Activated CD4-positive, alpha-beta memory T cell treated with anti-CD3 and anti-CD28 coated beads, Interleukin-2, amount 10 ng/mL, durations not matched to agents 7 days and 5 days (primary cell): ENCODE measurements around the gene ASB7. TPM values are rescaled to one million over a fixed set of nuclear protein-coding genes. Genes with fewer than 3 reads are reported as not detected.

Source experiments
- CTCF ChIA-PET: fragments of 350-600 bp; sonication (Branson Sonifier 250); formaldehyde crosslinking; loops from one replicate; lab custom pipeline; 2021; ENCODE audit warnings: antibody characterized with exemption, inconsistent platforms; lab: Charles Lee
- POLR2A ChIA-PET: fragments of 350-600 bp; sonication (Branson Sonifier 250); formaldehyde crosslinking; loops from one replicate; lab custom pipeline; 2021; ENCODE audit warnings: antibody characterized with exemption; lab: Charles Lee
- DNase-seq: peaks from one replicate; pipeline ENCODE4 v3.0.0-alpha.2; 2020
- H3K27ac Mint-ChIP-seq: one replicate; pipeline ENCODE4 v1.8.0; 2021; ENCODE audit warnings: mild to moderate bottlenecking, mixed read lengths
- H3K27me3 Mint-ChIP-seq: one replicate; pipeline ENCODE4 v1.8.0; 2021; ENCODE audit warnings: mixed read lengths
- H3K36me3 Mint-ChIP-seq: one replicate; pipeline ENCODE4 v1.8.0; 2021; ENCODE audit warnings: low read depth, mixed read lengths
- H3K4me1 Mint-ChIP-seq: one replicate; pipeline ENCODE4 v1.8.0; 2021; ENCODE audit warnings: mixed read lengths
- H3K4me3 Mint-ChIP-seq: one replicate; pipeline ENCODE4 v1.8.0; 2021; ENCODE audit warnings: mild to moderate bottlenecking, mixed read lengths
- H3K9me3 Mint-ChIP-seq: one replicate; pipeline ENCODE4 v1.8.0; 2021; ENCODE audit warnings: mixed read lengths
- total RNA-seq, 2 experiments: library from RNA; stranded (reverse); gene quantifications; one replicate each; pipeline ENCODE4 v1.2.3, GENCODE V29; 2021

ASB7 gene
- total RNA-seq, 2 experiments from 2014 or later = 23.1 to 23.3 TPM

- DNase-seq = no peak
- ChIA-PET POLR2A (no interaction called here), CTCF (no interaction called here)
- H3K27ac Mint-ChIP-seq = no peak overlapping the region
- H3K36me3 Mint-ChIP-seq = peaks cover 33% of the 10 kb centered on the region
- H3K4me1 Mint-ChIP-seq = peaks cover 6% of the 10 kb centered on the region
- H3K4me3 Mint-ChIP-seq = no peak overlapping the region
- no peaks in the 10 kb centered on the region for H3K27me3 Mint-ChIP-seq
- H3K9me3 Mint-ChIP-seq = no peaks in the 10 kb centered on the region
Measured at GRCh38 chr15:100633763-100634075, 31.3 kb downstream of the ASB7 start.

GRCh38 chr15:100635406-100636071 is 33.1 kb downstream of the ASB7 start:
- ChIA-PET POLR2A (no interaction called here), CTCF (interaction anchor here (0.6 to 1.4 kb wide), 4 partner anchors 17 to 373 kb away, joined by 3 read pairs; no protein-coding TSS in a partner anchor)
- peaks cover 6% of the 10 kb centered on the region for H3K4me1 Mint-ChIP-seq
- H3K4me3 Mint-ChIP-seq = no peak overlapping the region
- no peaks in the 10 kb centered on the region for H3K9me3 Mint-ChIP-seq
- peaks cover 16% of the 10 kb centered on the region for H3K36me3 Mint-ChIP-seq
- H3K27ac Mint-ChIP-seq = no peak overlapping the region
- no peak for DNase-seq
- no peaks in the 10 kb centered on the region for H3K27me3 Mint-ChIP-seq

- ChIA-PET POLR2A (no interaction called here), CTCF (interaction anchor here (1.3 kb wide), 1 partner anchor 235 kb away, joined by 4 read pairs; no protein-coding TSS in a partner anchor)
- no peak for DNase-seq
- H3K9me3 Mint-ChIP-seq = no peaks in the 10 kb centered on the region
- peaks cover 6% of the 10 kb centered on the region for H3K4me1 Mint-ChIP-seq
- no peaks in the 10 kb centered on the region for H3K27me3 Mint-ChIP-seq
- H3K36me3 Mint-ChIP-seq = no peaks in the 10 kb centered on the region
- H3K27ac Mint-ChIP-seq = no peak overlapping the region
- no peak overlapping the region for H3K4me3 Mint-ChIP-seq
Measured at GRCh38 chr15:100638177-100638730, 35.9 kb downstream of the ASB7 start.

- Mint-ChIP-seq H3K4me1 (no peaks in the 10 kb centered on the region), H3K36me3 (no peaks in the 10 kb centered on the region), H3K9me3 (no peaks in the 10 kb centered on the region), H3K27me3 (no peaks in the 10 kb centered on the region), H3K27ac (no peak overlapping the region), H3K4me3 (no peak overlapping the region)
- DNase-seq = no peak
- ChIA-PET POLR2A (no interaction called here), CTCF (no interaction called here)
Measured at GRCh38 chr15:100642213-100642949, 40.0 kb downstream of the ASB7 start.

- ChIA-PET POLR2A (no interaction called here), CTCF (no interaction called here)
- Mint-ChIP-seq H3K4me3 (no peak overlapping the region), H3K4me1 (no peaks in the 10 kb centered on the region), H3K27ac (no peak overlapping the region), H3K9me3 (no peaks in the 10 kb centered on the region), H3K36me3 (no peaks in the 10 kb centered on the region), H3K27me3 (no peaks in the 10 kb centered on the region)
- DNase-seq = no peak
Measured at GRCh38 chr15:100642950-100643338, 40.6 kb downstream of the ASB7 start.

GRCh38 chr15:100645671-100646070 is 43.3 kb downstream of the ASB7 start:
- peaks cover 4% of the 10 kb centered on the region for H3K36me3 Mint-ChIP-seq
- POLR2A ChIA-PET = no interaction called here
- H3K27ac Mint-ChIP-seq = no peak overlapping the region
- no peaks in the 10 kb centered on the region for H3K4me1 Mint-ChIP-seq
- no peaks in the 10 kb centered on the region for H3K27me3 Mint-ChIP-seq
- H3K9me3 Mint-ChIP-seq = no peaks in the 10 kb centered on the region
- H3K4me3 Mint-ChIP-seq = no peak overlapping the region
- no peak for DNase-seq
- CTCF ChIA-PET = interaction anchor here (1.9 kb wide), 1 partner anchor 296 kb away, joined by 7 read pairs; no protein-coding TSS in a partner anchor

GRCh38 chr15:100648951-100649350 is 46.6 kb downstream of the ASB7 start:
- no peak overlapping the region for H3K4me3 Mint-ChIP-seq
- peaks cover 4% of the 10 kb centered on the region for H3K36me3 Mint-ChIP-seq
- no peaks in the 10 kb centered on the region for H3K27me3 Mint-ChIP-seq
- H3K27ac Mint-ChIP-seq = no peak overlapping the region
- no peak for DNase-seq
- no peaks in the 10 kb centered on the region for H3K4me1 Mint-ChIP-seq
- no peaks in the 10 kb centered on the region for H3K9me3 Mint-ChIP-seq
- ChIA-PET POLR2A (no interaction called here), CTCF (no interaction called here)

- Mint-ChIP-seq H3K4me1 (no peaks in the 10 kb centered on the region), H3K9me3 (no peaks in the 10 kb centered on the region), H3K27ac (no peak overlapping the region), H3K36me3 (peaks cover 4% of the 10 kb centered on the region), H3K27me3 (no peaks in the 10 kb centered on the region), H3K4me3 (no peak overlapping the region)
- ChIA-PET CTCF (interaction anchor here (0.9 kb wide), 1 partner anchor 222 kb away, joined by 3 read pairs; no protein-coding TSS in a partner anchor), POLR2A (no interaction called here)
- no peak for DNase-seq
Measured at GRCh38 chr15:100650685-100651084, 48.3 kb downstream of the ASB7 start.

GRCh38 chr15:100651253-100651652 is 48.9 kb downstream of the ASB7 start:
- Mint-ChIP-seq H3K9me3 (no peaks in the 10 kb centered on the region), H3K36me3 (peaks cover 4% of the 10 kb centered on the region), H3K4me3 (no peak overlapping the region), H3K27ac (no peak overlapping the region), H3K4me1 (no peaks in the 10 kb centered on the region), H3K27me3 (no peaks in the 10 kb centered on the region)
- CTCF ChIA-PET = interaction anchor here (0.9 kb wide), 1 partner anchor 221 kb away, joined by 3 read pairs; no protein-coding TSS in a partner anchor
- no peak for DNase-seq
- POLR2A ChIA-PET = no interaction called here

GRCh38 chr15:100652116-100652515 is 49.7 kb downstream of the ASB7 start:
- ChIA-PET POLR2A (no interaction called here), CTCF (interaction anchor here (0.9 kb wide), 1 partner anchor 302 kb away, joined by 3 read pairs; no protein-coding TSS in a partner anchor)
- Mint-ChIP-seq H3K27me3 (no peaks in the 10 kb centered on the region), H3K36me3 (peaks cover 4% of the 10 kb centered on the region), H3K4me3 (no peak overlapping the region), H3K9me3 (no peaks in the 10 kb centered on the region), H3K4me1 (no peaks in the 10 kb centered on the region), H3K27ac (no peak overlapping the region)
- no peak for DNase-seq

- no peaks in the 10 kb centered on the region for H3K27me3 Mint-ChIP-seq
- no peak for DNase-seq
- POLR2A ChIA-PET = no interaction called here
Measured at GRCh38 chr15:100653608-100654007, 51.2 kb downstream of the ASB7 start.

GRCh38 chr15:100658895-100659294 is 56.5 kb downstream of the ASB7 start:
- Mint-ChIP-seq H3K27ac (no peak overlapping the region), H3K27me3 (peaks cover 1% of the 10 kb centered on the region), H3K4me1 (no peaks in the 10 kb centered on the region), H3K4me3 (no peak overlapping the region), H3K36me3 (no peaks in the 10 kb centered on the region), H3K9me3 (no peaks in the 10 kb centered on the region)
- no peak for DNase-seq
- CTCF ChIA-PET = no interaction called here
- POLR2A ChIA-PET = no interaction called here

More at GRCh38 chr15:100653608-100654007, 51.2 kb downstream of the ASB7 start:
- Mint-ChIP-seq H3K9me3 (no peaks in the 10 kb centered on the region), H3K27ac (no peak overlapping the region), H3K4me1 (no peaks in the 10 kb centered on the region), H3K36me3 (no peaks in the 10 kb centered on the region), H3K4me3 (no peak overlapping the region)
- CTCF ChIA-PET = no interaction called here

- POLR2A ChIA-PET = no interaction called here
- H3K27me3 Mint-ChIP-seq = peaks cover 9% of the 10 kb centered on the region
- no peak overlapping the region for H3K4me3 Mint-ChIP-seq
- H3K4me1 Mint-ChIP-seq = no peaks in the 10 kb centered on the region
- no peaks in the 10 kb centered on the region for H3K9me3 Mint-ChIP-seq
- H3K36me3 Mint-ChIP-seq = no peaks in the 10 kb centered on the region
- DNase-seq = no peak
- H3K27ac Mint-ChIP-seq = no peak overlapping the region
- CTCF ChIA-PET = no interaction called here
Measured at GRCh38 chr15:100661156-100661555, 58.8 kb downstream of the ASB7 start.
